Type B pancreatic cell (in vitro differentiated cells): ENCODE data around the gene OXT. TPM values are rescaled to one million over a fixed set of nuclear protein-coding genes. Genes with fewer than 3 reads are reported as not detected.
"Not testable (repeated sequence)": the region's sequence is repeated elsewhere in the genome, so short reads cannot be mapped to it uniquely, and the experiment has no call there.

ENCODE experiments used
- DNase-seq: peaks from one replicate; pipeline ENCODE4 v3.0.0; 2021; ENCODE audit warnings: mixed read lengths; ENCODE audit not compliant: unreplicated experiment; ENCODE audit errors: extremely low spot score
- H3K27ac Mint-ChIP-seq: 2 replicates; pipeline ENCODE4 v1.8.0; 2021; ENCODE audit warnings: mild to moderate bottlenecking, mixed read lengths
- H3K27me3 Mint-ChIP-seq: 2 replicates; pipeline ENCODE4 v1.8.0; 2021; ENCODE audit warnings: mixed read lengths
- H3K36me3 Mint-ChIP-seq: 2 replicates; pipeline ENCODE4 v1.8.0; 2021; ENCODE audit warnings: mixed read lengths
- H3K4me1 Mint-ChIP-seq: one replicate; pipeline ENCODE4 v1.8.0; 2021; ENCODE audit warnings: mixed read lengths; ENCODE audit not compliant: unreplicated experiment
- H3K4me3 Mint-ChIP-seq: 2 replicates; pipeline ENCODE4 v1.8.0; 2021; ENCODE audit warnings: mild to moderate bottlenecking, mixed read lengths
- H3K9me3 Mint-ChIP-seq: 2 replicates; pipeline ENCODE4 v1.8.0; 2021; ENCODE audit warnings: mixed read lengths
- long read RNA-seq: library from polyadenylated mRNA; unstranded; transcript quantifications from one replicate; pipeline ENCODE4 v2.0.0, GENCODE V29; 2020
- total RNA-seq: library from RNA; stranded (reverse); gene quantifications from 2 replicates; pipeline ENCODE4 v1.2.1, GENCODE V29; 2021; ENCODE audit warnings: low replicate concordance
- TF ChIP-seq, protein P1 (sequence below): fragments of 200-600 bp; sonication (generic); conservative IDR thresholded peaks from 2 replicates; pipeline ENCODE4 v1.5.0; 2021; ENCODE audit warnings: antibody characterized with exemption, mild to moderate bottlenecking

The OXT gene
- total RNA-seq = 1.2 TPM in 1 of 2 replicates, not detected in the other
- long read RNA-seq = 0 reads

DNA sequence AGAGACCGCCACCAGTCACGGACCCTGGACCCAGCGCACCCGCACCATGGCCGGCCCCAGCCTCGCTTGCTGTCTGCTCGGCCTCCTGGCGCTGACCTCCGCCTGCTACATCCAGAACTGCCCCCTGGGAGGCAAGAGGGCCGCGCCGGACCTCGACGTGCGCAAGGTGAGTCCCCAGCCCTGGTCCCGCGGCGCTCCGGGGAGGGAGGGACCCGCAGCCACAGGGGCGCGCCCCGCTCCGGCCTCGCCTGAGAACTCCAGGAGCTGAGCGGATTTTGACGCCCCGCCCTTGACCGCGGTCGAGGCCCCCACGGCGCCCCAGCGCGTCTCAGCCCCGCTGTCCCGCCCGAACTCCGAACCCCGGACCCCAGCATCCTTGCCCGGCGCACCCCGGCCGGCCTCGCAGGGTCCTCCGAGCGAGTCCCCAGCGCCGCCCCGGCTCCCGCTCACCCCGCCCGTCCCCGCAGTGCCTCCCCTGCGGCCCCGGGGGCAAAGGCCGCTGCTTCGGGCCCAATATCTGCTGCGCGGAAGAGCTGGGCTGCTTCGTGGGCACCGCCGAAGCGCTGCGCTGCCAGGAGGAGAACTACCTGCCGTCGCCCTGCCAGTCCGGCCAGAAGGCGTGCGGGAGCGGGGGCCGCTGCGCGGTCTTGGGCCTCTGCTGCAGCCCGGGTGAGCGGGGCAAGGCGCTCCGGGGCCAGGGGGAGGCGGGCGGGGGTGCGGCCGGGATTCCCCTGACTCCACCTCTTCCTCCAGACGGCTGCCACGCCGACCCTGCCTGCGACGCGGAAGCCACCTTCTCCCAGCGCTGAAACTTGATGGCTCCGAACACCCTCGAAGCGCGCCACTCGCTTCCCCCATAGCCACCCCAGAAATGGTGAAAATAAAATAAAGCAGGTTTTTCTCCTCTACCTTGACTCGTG lies at the start of gene OXT:
Gene OXT, plus strand, starts transcription at position 11 of the 920 bp plus-strand sequence. Its CDS starts 36 bp downstream, at position 47.
- DNase-seq = no peak
- TF ChIP-seq, protein P1, sequence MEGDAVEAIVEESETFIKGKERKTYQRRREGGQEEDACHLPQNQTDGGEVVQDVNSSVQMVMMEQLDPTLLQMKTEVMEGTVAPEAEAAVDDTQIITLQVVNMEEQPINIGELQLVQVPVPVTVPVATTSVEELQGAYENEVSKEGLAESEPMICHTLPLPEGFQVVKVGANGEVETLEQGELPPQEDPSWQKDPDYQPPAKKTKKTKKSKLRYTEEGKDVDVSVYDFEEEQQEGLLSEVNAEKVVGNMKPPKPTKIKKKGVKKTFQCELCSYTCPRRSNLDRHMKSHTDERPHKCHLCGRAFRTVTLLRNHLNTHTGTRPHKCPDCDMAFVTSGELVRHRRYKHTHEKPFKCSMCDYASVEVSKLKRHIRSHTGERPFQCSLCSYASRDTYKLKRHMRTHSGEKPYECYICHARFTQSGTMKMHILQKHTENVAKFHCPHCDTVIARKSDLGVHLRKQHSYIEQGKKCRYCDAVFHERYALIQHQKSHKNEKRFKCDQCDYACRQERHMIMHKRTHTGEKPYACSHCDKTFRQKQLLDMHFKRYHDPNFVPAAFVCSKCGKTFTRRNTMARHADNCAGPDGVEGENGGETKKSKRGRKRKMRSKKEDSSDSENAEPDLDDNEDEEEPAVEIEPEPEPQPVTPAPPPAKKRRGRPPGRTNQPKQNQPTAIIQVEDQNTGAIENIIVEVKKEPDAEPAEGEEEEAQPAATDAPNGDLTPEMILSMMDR = no peak
- Mint-ChIP-seq H3K4me1 (peaks cover 4% of the 10 kb centered on the region), H3K9me3 (no peaks in the 10 kb centered on the region), H3K36me3 (peaks cover 5% of the 10 kb centered on the region), H3K27ac (no peak within 1 kb of the TSS), H3K4me3 (peak within 1 kb of the TSS; percentile 78), H3K27me3 (peaks cover 37% of the 10 kb centered on the region)

DNA sequence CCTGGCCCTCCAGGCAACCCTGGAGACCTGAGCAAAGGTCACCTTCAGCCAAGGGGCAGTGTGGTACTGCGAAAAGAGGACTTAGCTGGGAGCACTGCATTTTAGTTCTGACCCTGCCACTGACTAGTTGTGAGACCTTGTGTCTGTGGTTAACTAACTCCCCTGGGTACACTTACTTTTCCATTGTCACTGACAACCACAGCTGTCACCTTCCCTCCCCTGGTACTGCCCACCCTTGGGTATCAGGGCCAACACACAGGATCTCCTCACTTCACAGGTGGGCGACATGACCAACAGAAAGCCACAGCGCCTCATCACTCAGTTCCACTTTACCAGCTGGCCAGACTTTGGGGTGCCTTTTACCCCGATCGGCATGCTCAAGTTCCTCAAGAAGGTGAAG lies 49.6 kb upstream of the OXT start:
- Mint-ChIP-seq H3K4me3 (no peak overlapping the region), H3K36me3 (peaks cover 42% of the 10 kb centered on the region), H3K27me3 (no peaks in the 10 kb centered on the region), H3K9me3 (no peaks in the 10 kb centered on the region), H3K4me1 (peaks cover 8% of the 10 kb centered on the region), H3K27ac (no peak overlapping the region)
- no peak for DNase-seq
- TF ChIP-seq, protein P1 = no peak

GRCh38 chr20:3022559-3023490 lies 48.6 kb upstream of the OXT start:
- Mint-ChIP-seq H3K27ac (peak overlapping the region; percentile 86), H3K36me3 (peaks cover 41% of the 10 kb centered on the region)
- not testable (repeated sequence) for H3K27me3 Mint-ChIP-seq, H3K4me1 Mint-ChIP-seq, DNase-seq, H3K4me3 Mint-ChIP-seq, H3K9me3 Mint-ChIP-seq

DNA sequence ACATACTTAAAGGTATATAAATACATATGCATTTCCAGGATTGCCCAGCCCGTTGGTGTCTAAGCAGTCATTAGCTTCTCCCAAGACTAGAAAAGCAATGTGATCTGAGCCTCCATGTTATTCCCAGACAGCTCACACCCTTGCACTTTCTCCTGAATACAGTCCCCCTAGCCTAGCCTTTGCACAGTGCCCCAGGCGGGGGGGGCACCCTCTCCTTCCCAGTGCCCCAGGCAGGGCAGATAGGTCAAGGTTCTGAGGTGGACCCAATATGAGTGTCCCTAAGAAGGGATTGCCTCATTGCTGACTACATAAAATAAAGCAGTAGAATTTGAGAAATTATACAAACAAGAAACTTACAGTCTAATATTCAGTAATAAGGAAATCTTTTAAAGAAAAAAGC lies 43.4 kb upstream of the OXT start:
- no peak for DNase-seq
- Mint-ChIP-seq H3K27me3 (no peaks in the 10 kb centered on the region), H3K36me3 (peaks cover 26% of the 10 kb centered on the region), H3K4me3 (no peak overlapping the region), H3K27ac (no peak overlapping the region), H3K9me3 (no peaks in the 10 kb centered on the region), H3K4me1 (peaks cover 3% of the 10 kb centered on the region)
- TF ChIP-seq, protein P1 = no peak

DNA sequence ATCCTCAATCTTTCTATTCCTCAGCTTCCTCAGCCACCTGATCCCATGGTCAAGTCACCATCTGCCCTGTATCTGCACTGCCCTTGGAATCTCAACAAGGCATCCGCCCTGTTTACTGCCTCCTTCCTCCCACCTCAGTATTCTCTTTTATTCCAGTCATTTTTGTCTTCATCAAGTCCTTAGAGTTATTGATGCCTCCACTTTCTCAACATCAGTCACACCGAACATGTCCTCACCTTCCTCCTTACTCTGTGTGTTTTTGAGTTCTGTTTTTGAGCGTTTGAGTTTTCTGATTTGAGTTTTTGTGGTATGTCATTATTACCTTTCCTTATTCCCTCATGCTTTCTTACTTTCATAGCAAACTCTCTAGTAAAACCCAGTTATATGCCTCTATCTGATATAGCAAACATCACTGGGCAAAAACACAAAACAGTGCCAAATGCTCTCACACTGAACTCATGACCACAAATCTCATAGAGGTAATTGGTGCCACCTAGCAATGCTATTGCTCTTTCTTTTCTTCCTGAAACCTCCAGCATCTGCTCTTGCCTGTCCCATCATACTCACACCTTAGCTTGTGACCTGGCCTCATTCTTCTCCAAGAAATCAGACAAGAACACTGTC lies 39.8 kb upstream of the OXT start:
- Mint-ChIP-seq H3K27me3 (no peaks in the 10 kb centered on the region), H3K4me1 (no peaks in the 10 kb centered on the region), H3K27ac (no peak overlapping the region), H3K4me3 (no peak overlapping the region), H3K9me3 (no peaks in the 10 kb centered on the region), H3K36me3 (peaks cover 23% of the 10 kb centered on the region)
- DNase-seq = no peak
- TF ChIP-seq, protein P1 = no peak
